H9 (cell line): ENCODE measurements around the gene MUC2. TPM values are rescaled to one million over a fixed set of nuclear protein-coding genes. Genes with fewer than 3 reads are reported as not detected.

Source experiments
- DNase-seq: peaks from one replicate; pipeline ENCODE4 v3.0.0-alpha.2; 2017
- H2AFZ ChIP-seq: one replicate; pipeline ENCODE4 v1.6.1; 2013; ENCODE audit warnings: mild to moderate bottlenecking, low read length, control low read depth, moderate library complexity
- H2AK5ac ChIP-seq: 2 replicates; pipeline ENCODE4 v1.6.1; 2013; ENCODE audit warnings: low read length, control low read depth, mixed read lengths; ENCODE audit not compliant: insufficient read length
- H2BK120ac ChIP-seq: one replicate; pipeline ENCODE4 v1.6.1; 2013; ENCODE audit warnings: low read depth, mild to moderate bottlenecking, low read length, control low read depth, inconsistent platforms; ENCODE audit not compliant: poor library complexity, severe bottlenecking
- H2BK12ac ChIP-seq: 2 replicates; pipeline ENCODE4 v1.6.1; 2013; ENCODE audit warnings: low read length, control low read depth, mixed read lengths, low read depth; ENCODE audit not compliant: insufficient read length
- H2BK15ac ChIP-seq: 2 replicates; pipeline ENCODE4 v1.6.1; 2013; ENCODE audit warnings: low read depth, low read length, control low read depth
- H2BK20ac ChIP-seq: one replicate; pipeline ENCODE4 v1.6.1; 2013; ENCODE audit warnings: low read depth, mild to moderate bottlenecking, low read length, control low read depth, inconsistent platforms; ENCODE audit not compliant: poor library complexity, severe bottlenecking
- H2BK5ac ChIP-seq: 2 replicates; pipeline ENCODE4 v1.6.1; 2013; ENCODE audit warnings: low read length, control low read depth, mixed read lengths; ENCODE audit not compliant: insufficient read length
- H3K14ac ChIP-seq: 2 replicates; pipeline ENCODE4 v1.6.1; 2013; ENCODE audit warnings: low read length, control low read depth; ENCODE audit not compliant: insufficient read depth
- H3K18ac ChIP-seq: 2 replicates; pipeline ENCODE4 v1.6.1; 2013; ENCODE audit warnings: low read depth, mild to moderate bottlenecking, mixed read lengths, low read length, control low read depth; ENCODE audit not compliant: insufficient read length
- H3K23ac ChIP-seq: 2 replicates; pipeline ENCODE4 v1.6.1; 2013; ENCODE audit warnings: low read length, control low read depth, mixed read lengths, low read depth; ENCODE audit not compliant: insufficient read length
- H3K23me2 ChIP-seq: 2 replicates; pipeline ENCODE4 v1.6.1; 2013; ENCODE audit warnings: low read depth, mild to moderate bottlenecking, mixed read lengths, low read length, control low read depth; ENCODE audit not compliant: insufficient read length, poor library complexity, severe bottlenecking
- H3K27ac ChIP-seq: 2 replicates; pipeline ENCODE4 v1.5.1; 2013; ENCODE audit warnings: low read length, control low read depth, mixed read lengths, low read depth; ENCODE audit not compliant: insufficient read length
- H3K27me3 ChIP-seq: 2 replicates; pipeline ENCODE4 v1.6.1; 2013; ENCODE audit warnings: low read length, control low read depth, inconsistent platforms; ENCODE audit not compliant: insufficient read depth
- H3K4ac ChIP-seq: 2 replicates; pipeline ENCODE4 v1.6.1; 2013; ENCODE audit warnings: low read depth, mild to moderate bottlenecking, control low read depth, inconsistent platforms, low read length, moderate library complexity
- H3K4me1 ChIP-seq: 2 replicates; pipeline ENCODE4 v1.6.1; 2013; ENCODE audit warnings: low read length, control low read depth, inconsistent platforms; ENCODE audit not compliant: insufficient read depth
- H3K4me2 ChIP-seq: 2 replicates; pipeline ENCODE4 v1.6.1; 2013; ENCODE audit warnings: low read length, control low read depth, mixed read lengths; ENCODE audit not compliant: insufficient read length, insufficient read depth
- H3K56ac ChIP-seq: 2 replicates; pipeline ENCODE4 v1.6.1; 2013; ENCODE audit warnings: low read depth, mild to moderate bottlenecking, mixed read lengths, low read length, control low read depth; ENCODE audit not compliant: insufficient read length
- H3K79me1 ChIP-seq: 2 replicates; pipeline ENCODE4 v1.6.1; 2013; ENCODE audit warnings: low read depth, mild to moderate bottlenecking, moderate library complexity, low read length, control low read depth, inconsistent platforms; ENCODE audit not compliant: insufficient read depth, poor library complexity, severe bottlenecking
- H3K79me2 ChIP-seq: 2 replicates; pipeline ENCODE4 v1.6.1; 2013; ENCODE audit warnings: low read length, control low read depth, inconsistent platforms; ENCODE audit not compliant: insufficient read depth
- H3K9ac ChIP-seq: 2 replicates; pipeline ENCODE4 v1.6.1; 2013; ENCODE audit warnings: low read length, control low read depth, mixed read lengths; ENCODE audit not compliant: insufficient read length; ENCODE audit errors: extremely low read depth
- H3K9me3 ChIP-seq: one replicate; pipeline ENCODE4 v1.6.1; 2013; ENCODE audit warnings: low read depth, low read length, inconsistent platforms; ENCODE audit not compliant: control insufficient read depth
- H3T11ph ChIP-seq: one replicate; pipeline ENCODE4 v1.6.1; 2013; ENCODE audit warnings: mild to moderate bottlenecking, low read length, control low read depth, inconsistent platforms
- H4K20me1 ChIP-seq: one replicate; pipeline ENCODE4 v1.6.1; 2013; ENCODE audit not compliant: control insufficient read depth, insufficient read length, insufficient read depth
- H4K5ac ChIP-seq: 2 replicates; pipeline ENCODE4 v1.6.1; 2013; ENCODE audit warnings: low read depth, mild to moderate bottlenecking, mixed read lengths, low read length, control low read depth; ENCODE audit not compliant: insufficient read length
- H4K8ac ChIP-seq: replicated peaks from 2 replicates; pipeline ENCODE4 v1.6.1; 2013; ENCODE audit warnings: low read length, control low read depth, mixed read lengths, low read depth; ENCODE audit not compliant: insufficient read length
- H4K91ac ChIP-seq: 2 replicates; pipeline ENCODE4 v1.6.1; 2013; ENCODE audit warnings: low read depth, mild to moderate bottlenecking, moderate library complexity, mixed read lengths, low read length, control low read depth; ENCODE audit not compliant: insufficient read length
- H3K27ac Mint-ChIP-seq, 3 experiments: 2 replicates in 2 of 3; 3 replicates in 1 of 3; pipeline ENCODE4 v1.8.0; 2020 to 2021; ENCODE audit warnings: mixed read lengths in 3 of 3, mild to moderate bottlenecking in 1 of 3, moderate library complexity in 1 of 3
- H3K27me3 Mint-ChIP-seq: 2 replicates; pipeline ENCODE4 v1.8.0; 2021; ENCODE audit warnings: low read depth, mild to moderate bottlenecking, moderate library complexity, mixed read lengths
- H3K36me3 Mint-ChIP-seq, 3 experiments: 2 replicates in 2 of 3; 3 replicates in 1 of 3; pipeline ENCODE4 v1.8.0; 2020 to 2021; ENCODE audit warnings: low read depth in 3 of 3, mixed read lengths in 3 of 3; ENCODE audit not compliant: insufficient read depth in 1 of 3
- H3K4me1 Mint-ChIP-seq, 2 experiments: 2 replicates each; pipeline ENCODE4 v1.8.0; 2020; ENCODE audit warnings: mixed read lengths in 2 of 2
- H3K4me3 Mint-ChIP-seq, 2 experiments: 2 replicates in 1 of 2; 3 replicates in 1 of 2; pipeline ENCODE4 v1.8.0; 2020 to 2021; ENCODE audit warnings: mild to moderate bottlenecking in 2 of 2, mixed read lengths in 2 of 2, moderate library complexity in 1 of 2
- H3K9me3 Mint-ChIP-seq, 2 experiments: 2 replicates in 1 of 2; 3 replicates in 1 of 2; pipeline ENCODE4 v1.8.0; 2020; ENCODE audit warnings: mild to moderate bottlenecking in 2 of 2, mixed read lengths in 2 of 2, moderate library complexity in 1 of 2
- WGBS: extraction: QIAGEN DNeasy Blood & Tissue Kit; methylation state at CpG from one replicate; pipeline ENCODE4 v1.1.7; 2013; ENCODE audit warnings: missing lambda C conversion rate, low lambda C conversion rate, mixed read lengths; ENCODE audit not compliant: insufficient read length; ENCODE audit errors: extremely low coverage; 5-methylcytosine and 5-hydroxymethylcytosine counted together
- total RNA-seq: library from RNA; stranded (reverse); gene quantifications from 2 replicates; pipeline ENCODE4 v1.2.1, GENCODE V29; 2021
- TF ChIP-seq, protein P1 (sequence below): fragments of 200-600 bp; sonication (generic); conservative IDR thresholded peaks from 3 replicates; pipeline ENCODE4 v1.8.0; 2021; ENCODE audit warnings: antibody characterized with exemption, mild to moderate bottlenecking

MUC2 gene
- total RNA-seq, 1 experiment from 2014 or later, result not detected

- Histone ChIP-seq H2AFZ (no peak overlapping the region), H3K9ac (no peak overlapping the region), H3K56ac (peak overlapping the region; percentile 5), H4K20me1 (peaks cover 7% of the 10 kb centered on the region), H3K4ac (no peak overlapping the region), H3K27ac (no peak overlapping the region), H4K8ac (peak overlapping the region; percentile 22), H3K79me2 (no peaks in the 10 kb centered on the region), H3K79me1 (no peaks in the 10 kb centered on the region), H2BK20ac (no peak overlapping the region), H2AK5ac (no peak overlapping the region), H3K9me3 (no peaks in the 10 kb centered on the region), H3K27me3 (no peaks in the 10 kb centered on the region), H3K18ac (no peak overlapping the region), H3T11ph (no peak overlapping the region), H2BK15ac (no peak overlapping the region), H3K4me1 (peaks cover 2% of the 10 kb centered on the region; the same call in 1 of the 2 replicates), H2BK5ac (no peak overlapping the region), H4K91ac (no peak overlapping the region), H2BK120ac (no peak overlapping the region), H4K5ac (no peak overlapping the region), H3K23me2 (no peaks in the 10 kb centered on the region), H3K14ac (no peak overlapping the region), H3K4me2 (no peak overlapping the region), H2BK12ac (no peak overlapping the region), H3K23ac (no peak overlapping the region)
- peaks cover 0 to 4% (median 0%) of the 10 kb centered on the region in 3 experiments; a peak in 1 of 7 replicates for H3K36me3 Mint-ChIP-seq
- peak overlapping the region in 1 of 3 experiments; percentile 7; a peak in 1 of 7 replicates for H3K27ac Mint-ChIP-seq
- no peak overlapping the region for H3K4me3 Mint-ChIP-seq
- H3K4me1 Mint-ChIP-seq, result no peaks in the 10 kb centered on the region
- WGBS, result no CpG with 5 or more reads among the region's 20 CpGs
- peaks cover 9 to 22% of the 10 kb centered on the region in 2 experiments; a peak in 4 of 5 replicates for H3K9me3 Mint-ChIP-seq
- TF ChIP-seq, protein P1, sequence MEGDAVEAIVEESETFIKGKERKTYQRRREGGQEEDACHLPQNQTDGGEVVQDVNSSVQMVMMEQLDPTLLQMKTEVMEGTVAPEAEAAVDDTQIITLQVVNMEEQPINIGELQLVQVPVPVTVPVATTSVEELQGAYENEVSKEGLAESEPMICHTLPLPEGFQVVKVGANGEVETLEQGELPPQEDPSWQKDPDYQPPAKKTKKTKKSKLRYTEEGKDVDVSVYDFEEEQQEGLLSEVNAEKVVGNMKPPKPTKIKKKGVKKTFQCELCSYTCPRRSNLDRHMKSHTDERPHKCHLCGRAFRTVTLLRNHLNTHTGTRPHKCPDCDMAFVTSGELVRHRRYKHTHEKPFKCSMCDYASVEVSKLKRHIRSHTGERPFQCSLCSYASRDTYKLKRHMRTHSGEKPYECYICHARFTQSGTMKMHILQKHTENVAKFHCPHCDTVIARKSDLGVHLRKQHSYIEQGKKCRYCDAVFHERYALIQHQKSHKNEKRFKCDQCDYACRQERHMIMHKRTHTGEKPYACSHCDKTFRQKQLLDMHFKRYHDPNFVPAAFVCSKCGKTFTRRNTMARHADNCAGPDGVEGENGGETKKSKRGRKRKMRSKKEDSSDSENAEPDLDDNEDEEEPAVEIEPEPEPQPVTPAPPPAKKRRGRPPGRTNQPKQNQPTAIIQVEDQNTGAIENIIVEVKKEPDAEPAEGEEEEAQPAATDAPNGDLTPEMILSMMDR, result no peak
- no peak for DNase-seq
- H3K27me3 Mint-ChIP-seq, result no peaks in the 10 kb centered on the region
These were observed 16.1 kb downstream of the MUC2 start for GRCh38 chr11:1090600-1091331.
